SH-SY5Y (cell line): ENCODE results near the gene TPH2.

Experiments used
- GATA2 ChIP-seq: IDR thresholded peaks from 2 replicates; pipeline ENCODE4 v1.6.1; 2011; ENCODE audit warnings: mild to moderate bottlenecking, low read depth, low read length
- GATA3 ChIP-seq: IDR thresholded peaks from 2 replicates; pipeline ENCODE4 v1.6.1; 2011; ENCODE audit warnings: low read depth, mild to moderate bottlenecking, low read length, moderate library complexity

Gene TPH2

DNA sequence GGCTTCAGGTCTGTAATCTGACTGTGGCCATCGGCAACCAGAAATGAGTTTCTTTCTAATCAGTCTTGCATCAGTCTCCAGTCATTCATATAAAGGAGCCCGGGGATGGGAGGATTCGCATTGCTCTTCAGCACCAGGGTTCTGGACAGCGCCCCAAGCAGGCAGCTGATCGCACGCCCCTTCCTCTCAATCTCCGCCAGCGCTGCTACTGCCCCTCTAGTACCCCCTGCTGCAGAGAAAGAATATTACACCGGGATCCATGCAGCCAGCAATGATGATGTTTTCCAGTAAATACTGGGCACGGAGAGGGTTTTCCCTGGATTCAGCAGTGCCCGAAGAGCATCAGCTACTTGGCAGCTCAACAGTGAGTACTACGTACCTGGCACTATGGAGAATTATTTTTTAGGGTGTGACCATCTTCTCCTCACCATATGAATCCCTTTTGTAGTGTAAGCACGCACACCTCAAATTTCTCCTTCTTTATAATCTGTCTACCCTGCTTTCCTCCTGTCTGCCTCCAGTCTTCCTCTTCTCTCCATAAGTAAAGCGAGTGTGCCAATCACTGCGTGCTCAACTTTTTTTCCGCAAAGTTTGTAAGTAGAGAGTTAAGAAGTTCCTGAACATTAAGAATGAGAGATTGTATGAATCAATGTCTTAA lies at the start of gene TPH2:
Gene TPH2, plus strand, starts transcription at position 118 of the 658 bp plus-strand sequence. Its CDS starts 142 bp downstream, at position 260.
- peak; percentile 48; the same call in 1 of the 2 replicates for TF ChIP-seq GATA2
- TF ChIP-seq GATA3: no peak

- TF ChIP-seq GATA3 (no peak), GATA2 (no peak)
Observed at GRCh38 chr12:71890475-71890874, 48.2 kb upstream of the TPH2 start.

DNA sequence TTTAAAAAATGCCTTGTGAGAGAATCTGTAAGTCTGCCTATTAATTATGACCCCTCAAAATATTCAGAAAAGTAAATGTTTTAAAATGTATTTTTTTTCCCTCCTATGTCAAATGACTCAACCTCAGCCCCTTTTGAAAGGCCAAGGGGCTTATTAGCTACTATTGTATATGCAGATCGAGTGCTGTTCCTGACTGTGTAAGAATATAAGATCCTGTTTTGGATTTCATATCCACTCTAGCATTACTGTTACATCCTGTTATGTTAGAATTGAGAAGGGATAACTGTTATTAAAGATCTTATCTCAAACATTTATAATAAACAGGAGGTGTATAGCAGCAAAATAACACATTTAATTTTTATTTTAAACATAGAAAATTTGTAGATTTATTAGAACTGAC lies 46.6 kb upstream of the TPH2 start:
- TF ChIP-seq GATA2 (no peak), GATA3 (no peak)

GRCh38 chr12:71896205-71896882 lies 42.3 kb upstream of the TPH2 start:
- TF ChIP-seq GATA3: no peak
- TF ChIP-seq GATA2: no peak

- no peak for TF ChIP-seq GATA2
- no peak for TF ChIP-seq GATA3
Observed at GRCh38 chr12:71900091-71900490, 38.6 kb upstream of the TPH2 start.

DNA sequence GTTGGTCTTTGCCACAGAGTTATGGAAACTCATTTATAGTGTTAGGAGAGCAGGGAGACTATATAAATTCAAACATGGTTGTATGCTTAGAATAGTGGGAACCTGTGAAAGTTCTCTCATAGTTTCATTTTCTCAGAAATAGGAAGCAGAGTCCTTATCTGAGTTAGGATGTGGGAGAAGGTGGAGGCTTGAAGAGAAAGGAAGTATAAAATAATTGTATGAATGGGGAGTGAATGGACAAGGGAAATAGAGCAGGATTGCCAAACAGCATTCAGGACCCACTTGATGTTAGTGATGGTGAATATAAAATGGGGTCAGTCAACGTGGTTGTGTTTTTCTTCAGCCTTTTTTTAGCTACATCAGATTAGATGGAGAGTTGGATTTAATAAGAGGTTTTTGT lies 34.0 kb upstream of the TPH2 start:
- TF ChIP-seq GATA2: no peak
- TF ChIP-seq GATA3: no peak

- TF ChIP-seq GATA2 (no peak), GATA3 (no peak)
Observed at GRCh38 chr12:71935594-71935993, 3.1 kb upstream of the TPH2 start.

DNA sequence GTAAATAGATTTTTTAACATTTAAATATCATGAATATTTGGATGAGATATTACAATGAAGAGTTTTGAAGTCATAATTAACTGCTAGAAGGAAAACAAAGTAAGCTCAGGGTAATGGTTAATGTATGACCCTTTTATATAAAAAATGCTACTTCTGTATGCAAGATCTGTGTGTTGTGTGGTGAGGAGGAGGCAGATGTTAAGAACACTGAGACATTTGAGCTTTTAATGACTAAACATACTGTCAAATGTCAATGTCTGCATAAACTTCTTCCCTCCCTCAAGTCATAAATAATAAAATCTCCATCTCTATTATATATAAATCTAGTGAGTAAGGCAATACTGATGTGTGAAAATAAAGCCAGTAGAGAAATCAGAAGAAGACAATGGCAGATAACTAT lies 1.4 kb downstream of the TPH2 start:
- TF ChIP-seq GATA2: no peak
- TF ChIP-seq GATA3: no peak

DNA sequence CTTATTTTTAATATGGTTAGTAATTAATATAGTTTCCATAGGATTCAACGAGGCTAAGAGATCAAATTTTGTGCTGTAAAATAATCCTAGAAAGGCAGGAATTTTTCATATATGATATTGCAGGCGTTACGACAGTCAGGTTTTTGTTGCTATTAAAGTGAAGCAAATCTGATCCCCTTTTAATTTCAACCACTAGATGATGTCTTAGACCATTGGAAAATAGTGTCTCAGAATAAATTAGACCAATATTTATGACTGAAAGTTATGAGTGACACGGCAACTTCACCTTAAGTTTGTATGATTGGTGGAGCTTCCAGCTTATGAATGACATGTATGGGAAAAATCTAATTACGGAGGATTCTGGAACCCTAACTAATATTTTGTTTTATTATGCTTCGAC lies 2.5 kb downstream of the TPH2 start:
- TF ChIP-seq GATA2 (no peak), GATA3 (no peak)

- TF ChIP-seq GATA3 (no peak; the same call in 1 of the 2 replicates), GATA2 (peak; percentile 77)
Observed at GRCh38 chr12:71942259-71942658, 3.6 kb downstream of the TPH2 start.

GRCh38 chr12:71942703-71943102 lies 4.1 kb downstream of the TPH2 start:
- no peak for TF ChIP-seq GATA3

- TF ChIP-seq GATA2: no peak
- TF ChIP-seq GATA3: no peak
Observed at GRCh38 chr12:71945121-71945520, 6.5 kb downstream of the TPH2 start.

GRCh38 chr12:71945883-71946282 lies 7.2 kb downstream of the TPH2 start:
- TF ChIP-seq GATA2 (no peak), GATA3 (no peak)

GRCh38 chr12:71947645-71948105 lies 9.0 kb downstream of the TPH2 start:
- no peak for TF ChIP-seq GATA2
- no peak for TF ChIP-seq GATA3

DNA sequence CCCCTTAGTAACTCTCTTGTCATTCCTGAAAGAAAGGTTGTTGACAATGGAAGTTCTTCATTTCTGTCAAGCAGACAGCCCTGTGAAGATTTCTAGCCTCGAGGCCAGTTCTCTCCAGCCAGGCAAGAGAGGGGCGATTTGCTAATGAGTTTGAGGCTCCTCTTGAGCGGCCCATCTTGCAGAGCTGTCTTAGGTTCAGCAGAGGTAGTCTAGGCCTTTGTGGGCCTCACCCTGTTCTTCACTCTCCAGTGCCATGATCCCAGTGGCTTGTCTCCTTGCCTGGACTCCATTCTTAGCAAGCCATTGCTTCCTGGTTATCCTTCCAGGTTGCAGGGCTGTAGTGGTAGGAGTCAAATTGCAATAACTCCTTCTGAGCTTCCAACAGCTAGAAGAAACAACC lies 9.7 kb downstream of the TPH2 start:
- TF ChIP-seq GATA2 (no peak), GATA3 (no peak)

DNA sequence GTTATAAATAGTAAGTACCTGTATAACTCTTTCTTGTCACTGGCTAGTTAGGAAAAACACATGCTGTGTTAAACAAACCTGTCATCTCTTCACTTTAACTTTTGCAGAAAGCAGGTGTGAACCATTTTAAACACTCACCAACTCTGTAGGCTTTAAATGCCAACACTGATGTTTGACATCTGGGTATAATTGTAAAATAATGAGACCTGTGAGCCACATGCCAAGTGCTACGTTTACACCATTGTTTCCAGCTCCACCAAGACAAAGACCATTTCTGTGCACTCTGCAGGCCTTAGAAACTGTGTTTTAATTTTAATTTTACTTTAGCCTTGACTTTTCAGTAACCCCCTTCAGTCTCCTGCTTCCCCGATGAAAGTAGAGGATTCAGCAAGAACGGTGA lies 11.0 kb downstream of the TPH2 start:
- no peak for TF ChIP-seq GATA3
- TF ChIP-seq GATA2: no peak
